MCF 10A (cell line): ENCODE data around the gene PARM1. TPM values are rescaled to one million over a fixed set of nuclear protein-coding genes. Genes with fewer than 3 reads are reported as not detected.

ENCODE experiments used
- BruUV-seq: library from RNA; stranded (reverse); fragments of 400-500 nt; replicated peaks from 2 replicates; lab custom pipeline; 2021; lab: Mats Ljungman, UMichigan
- CTCF ChIA-PET: fragments of 300-600 bp; sonication (Branson Sonifier 250); formaldehyde crosslinking; extraction: SDS; loops from one replicate; lab custom pipeline; 2021; ENCODE audit warnings: antibody characterized with exemption, inconsistent platforms; lab: Yijun Ruan, JAX
- POLR2A ChIA-PET: fragments of 300-600, 350-650 bp; sonication (Branson Sonifier 250); formaldehyde crosslinking; extraction: SDS; loops from one replicate; lab custom pipeline; 2020; ENCODE audit warnings: antibody characterized with exemption, inconsistent platforms; lab: Yijun Ruan, JAX
- DNase-seq: peaks from one replicate; pipeline ENCODE4 v3.0.0-alpha.2; 2018; ENCODE audit not compliant: unreplicated experiment
- H3K27ac Mint-ChIP-seq: one replicate; pipeline ENCODE4 v1.8.0; 2022; ENCODE audit warnings: mild to moderate bottlenecking, low read depth, mixed read lengths; ENCODE audit not compliant: unreplicated experiment
- H3K27me3 Mint-ChIP-seq: one replicate; pipeline ENCODE4 v1.8.0; 2022; ENCODE audit warnings: mixed read lengths; ENCODE audit not compliant: insufficient read depth, unreplicated experiment
- H3K36me3 Mint-ChIP-seq: one replicate; pipeline ENCODE4 v1.8.0; 2022; ENCODE audit warnings: mild to moderate bottlenecking, moderate library complexity, mixed read lengths; ENCODE audit not compliant: insufficient read depth, unreplicated experiment
- H3K4me1 Mint-ChIP-seq: one replicate; pipeline ENCODE4 v1.8.0; 2022; ENCODE audit warnings: mixed read lengths; ENCODE audit not compliant: insufficient read depth, unreplicated experiment
- H3K4me3 Mint-ChIP-seq: one replicate; pipeline ENCODE4 v1.8.0; 2022; ENCODE audit warnings: mild to moderate bottlenecking, moderate library complexity, mixed read lengths; ENCODE audit not compliant: unreplicated experiment
- H3K9me3 Mint-ChIP-seq: one replicate; pipeline ENCODE4 v1.8.0; 2022; ENCODE audit warnings: mixed read lengths; ENCODE audit not compliant: unreplicated experiment
- intact Hi-C: fragments of 100-400 bp; cut with micrococcal nuclease; formaldehyde crosslinking; loops from 2 replicates; pipeline ENCODE4 v1.14.1; 2022
- total RNA-seq: library from RNA; stranded (reverse); gene quantifications from 2 replicates; pipeline ENCODE4 v1.2.3, GENCODE V29; 2022
- TF ChIP-seq, protein P1 (sequence below): fragments of 200-600 bp; IDR thresholded peaks from one replicate; pipeline ENCODE4 v1.8.0; 2022; ENCODE audit warnings: antibody characterized with exemption, mild to moderate bottlenecking; ENCODE audit not compliant: unreplicated experiment

Gene PARM1
- total RNA-seq, 1 experiment from 2014 or later = 0.58 TPM

DNA sequence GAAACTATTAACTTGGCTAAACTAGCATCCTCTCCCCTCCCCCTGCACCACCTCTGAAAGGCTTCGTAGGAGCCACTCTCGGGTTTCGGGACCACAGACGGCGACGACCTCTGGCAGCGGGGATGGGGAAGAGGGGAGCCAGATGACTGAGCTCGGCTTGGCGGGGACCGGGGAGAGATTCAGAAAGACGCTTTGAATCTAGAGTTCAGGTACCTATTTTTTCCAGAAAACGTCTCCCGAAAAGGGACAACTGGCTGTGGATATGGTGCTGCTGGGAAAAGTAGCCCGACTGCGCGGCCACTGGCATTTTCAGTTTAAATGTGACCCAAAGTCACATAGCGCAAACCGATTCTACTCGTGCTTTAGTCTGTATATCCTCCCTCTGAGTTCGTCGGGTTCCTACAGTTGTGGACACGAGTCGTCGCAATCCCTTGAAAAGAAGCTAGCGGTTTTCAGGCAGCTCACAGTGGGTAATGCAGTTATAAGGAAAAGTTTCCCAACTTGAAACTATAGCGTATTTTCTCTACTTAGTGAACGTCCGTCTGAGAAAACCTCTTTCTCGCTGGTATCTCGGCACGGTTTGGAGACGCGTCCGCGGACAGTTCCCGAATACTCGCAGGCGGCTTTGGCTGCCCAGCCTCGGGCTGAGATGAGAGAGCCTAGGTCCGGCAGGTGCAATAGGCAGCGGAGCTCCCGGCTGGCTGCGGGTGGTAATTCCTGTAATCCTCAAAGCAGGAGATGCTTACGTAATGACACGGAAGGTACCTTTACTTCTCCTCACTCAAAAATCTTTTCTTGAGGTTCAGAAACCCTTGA lies 1.3 kb downstream of the PARM1 start:
- POLR2A ChIA-PET = interaction anchor here (0.6 to 1.1 kb wide), 5 partner anchors 96 to 747 kb away, joined by 3 to 5 read pairs (median 3); partner anchors contain the start of genes RCHY1 and THAP6
- intact Hi-C loops = loop anchor here (5.0 kb wide), 1 partner anchor 558 kb away; no protein-coding TSS in a partner anchor

GRCh38 chr4:74934888-74935287 lies 2.0 kb downstream of the PARM1 start:
- ChIA-PET CTCF (interaction anchor here (0.6 to 5.5 kb wide), 7 partner anchors 9 to 628 kb away, joined by 3 to 52 read pairs (median 4); no protein-coding TSS in a partner anchor), POLR2A (interaction anchor here (0.6 to 1.1 kb wide), 4 partner anchors 96 to 748 kb away, joined by 3 to 5 read pairs (median 3); partner anchors contain the start of genes RCHY1 and THAP6)
- TF ChIP-seq, protein P1, sequence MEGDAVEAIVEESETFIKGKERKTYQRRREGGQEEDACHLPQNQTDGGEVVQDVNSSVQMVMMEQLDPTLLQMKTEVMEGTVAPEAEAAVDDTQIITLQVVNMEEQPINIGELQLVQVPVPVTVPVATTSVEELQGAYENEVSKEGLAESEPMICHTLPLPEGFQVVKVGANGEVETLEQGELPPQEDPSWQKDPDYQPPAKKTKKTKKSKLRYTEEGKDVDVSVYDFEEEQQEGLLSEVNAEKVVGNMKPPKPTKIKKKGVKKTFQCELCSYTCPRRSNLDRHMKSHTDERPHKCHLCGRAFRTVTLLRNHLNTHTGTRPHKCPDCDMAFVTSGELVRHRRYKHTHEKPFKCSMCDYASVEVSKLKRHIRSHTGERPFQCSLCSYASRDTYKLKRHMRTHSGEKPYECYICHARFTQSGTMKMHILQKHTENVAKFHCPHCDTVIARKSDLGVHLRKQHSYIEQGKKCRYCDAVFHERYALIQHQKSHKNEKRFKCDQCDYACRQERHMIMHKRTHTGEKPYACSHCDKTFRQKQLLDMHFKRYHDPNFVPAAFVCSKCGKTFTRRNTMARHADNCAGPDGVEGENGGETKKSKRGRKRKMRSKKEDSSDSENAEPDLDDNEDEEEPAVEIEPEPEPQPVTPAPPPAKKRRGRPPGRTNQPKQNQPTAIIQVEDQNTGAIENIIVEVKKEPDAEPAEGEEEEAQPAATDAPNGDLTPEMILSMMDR = no peak
- Mint-ChIP-seq H3K36me3 (no peaks in the 10 kb centered on the region), H3K4me1 (peaks cover 11% of the 10 kb centered on the region), H3K27ac (no peak overlapping the region), H3K9me3 (no peaks in the 10 kb centered on the region), H3K4me3 (peak overlapping the region; percentile 76), H3K27me3 (peaks cover 13% of the 10 kb centered on the region)
- no TSS peak for BruUV-seq
- intact Hi-C loops = loop anchor here (5.0 kb wide), 1 partner anchor 557 kb away; no protein-coding TSS in a partner anchor
- no peak for DNase-seq

More for the DNA sequence above, 1.3 kb downstream of the PARM1 start:
- BruUV-seq = no TSS peak
- DNase-seq = peak; percentile 33
- Mint-ChIP-seq H3K27ac (no peak overlapping the region), H3K4me3 (peak overlapping the region; percentile 76), H3K36me3 (no peaks in the 10 kb centered on the region), H3K4me1 (peaks cover 11% of the 10 kb centered on the region), H3K9me3 (no peaks in the 10 kb centered on the region), H3K27me3 (peaks cover 13% of the 10 kb centered on the region)
- TF ChIP-seq, protein P1 = no peak
- CTCF ChIA-PET = interaction anchor here (0.6 to 5.5 kb wide), 9 partner anchors 10 to 628 kb away, joined by 3 to 52 read pairs (median 4); no protein-coding TSS in a partner anchor

GRCh38 chr4:74941123-74941522 lies 8.2 kb downstream of the PARM1 start:
- Mint-ChIP-seq H3K36me3 (no peaks in the 10 kb centered on the region), H3K4me1 (peaks cover 5% of the 10 kb centered on the region), H3K9me3 (no peaks in the 10 kb centered on the region), H3K4me3 (no peak overlapping the region), H3K27me3 (no peaks in the 10 kb centered on the region), H3K27ac (no peak overlapping the region)
- CTCF ChIA-PET = no interaction called here
- TF ChIP-seq, protein P1 = no peak
- intact Hi-C loops = no loop called here
- BruUV-seq = no TSS peak
- POLR2A ChIA-PET = no interaction called here
- DNase-seq = no peak

- Mint-ChIP-seq H3K4me3 (no peak overlapping the region), H3K27me3 (no peaks in the 10 kb centered on the region), H3K36me3 (no peaks in the 10 kb centered on the region), H3K4me1 (peaks cover 5% of the 10 kb centered on the region), H3K27ac (no peak overlapping the region), H3K9me3 (no peaks in the 10 kb centered on the region)
- no TSS peak for BruUV-seq
- ChIA-PET CTCF (interaction anchor here (2.0 to 2.1 kb wide), 2 partner anchors 10 to 67 kb away, joined by 9 to 12 read pairs; partner anchors contain the start of gene PARM1), POLR2A (no interaction called here)
- TF ChIP-seq, protein P1 = no peak
- intact Hi-C loops = no loop called here
- no peak for DNase-seq
These were observed 9.5 kb downstream of the PARM1 start for GRCh38 chr4:74942251-74942917.
